ENCODE data around the gene GET4. TPM values are rescaled to one million over a fixed set of nuclear protein-coding genes. Genes with fewer than 3 reads are reported as not detected.
"Not testable (repeated sequence)": the region's sequence is repeated elsewhere in the genome, so short reads cannot be mapped to it uniquely, and the experiment has no call there.

GET4 gene
- total RNA-seq, 1 experiment from 2014 or later, result 16.2 TPM

- Histone ChIP-seq H3K79me2 (ENCODE audit: low read length) (no peaks in the 10 kb centered on the region), H3K36me3 (ENCODE audit: insufficient read depth, low read length) (peaks cover 8% of the 10 kb centered on the region; the same call in 1 of the 2 replicates), H3K27me3 (ENCODE audit: low read length) (no peaks in the 10 kb centered on the region), H2AFZ (ENCODE audit: low read length) (no peak overlapping the region), H3K9me2 (replicated peaks; ENCODE audit: insufficient read depth, low read length) (no peaks in the 10 kb centered on the region), H3K9ac (ENCODE audit: low read length) (no peak overlapping the region), H4K20me1 (ENCODE audit: insufficient read depth, low read depth, low read length) (no peaks in the 10 kb centered on the region), H3K4me3 (ENCODE audit: low read length) (no peak overlapping the region), H3K9me3 (ENCODE audit: low read length) (no peaks in the 10 kb centered on the region), H3K4me2 (ENCODE audit: low read depth, low read length, poor library complexity, severe bottlenecking) (no peak overlapping the region), H3K4me1 (ENCODE audit: low read length) (peaks cover under 1% of the 10 kb centered on the region; the same call in 1 of the 2 replicates), H3K27ac (ENCODE audit: low read length) (no peak overlapping the region)
- no peak for DNase-seq
Observed at GRCh38 chr7:868189-868486, 8.2 kb upstream of the GET4 start.

GRCh38 chr7:869348-869747, 7.0 kb upstream of the GET4 start:
- H3K9me3 ChIP-seq (ENCODE audit: low read length), result no peaks in the 10 kb centered on the region
- H3K4me2 ChIP-seq (ENCODE audit: low read depth, low read length, poor library complexity, severe bottlenecking), result no peak overlapping the region
- peaks cover 8% of the 10 kb centered on the region for H3K4me1 ChIP-seq (ENCODE audit: low read length)
- H4K20me1 ChIP-seq (ENCODE audit: insufficient read depth, low read depth, low read length), result no peaks in the 10 kb centered on the region
- DNase-seq, result no peak
- H3K27ac ChIP-seq (ENCODE audit: low read length), result no peak overlapping the region
- H3K9me2 ChIP-seq (replicated peaks; ENCODE audit: insufficient read depth, low read length), result no peaks in the 10 kb centered on the region
- H2AFZ ChIP-seq (ENCODE audit: low read length), result no peak overlapping the region
- no peak overlapping the region for H3K4me3 ChIP-seq (ENCODE audit: low read length)
- no peaks in the 10 kb centered on the region for H3K79me2 ChIP-seq (ENCODE audit: low read length)
- no peaks in the 10 kb centered on the region for H3K27me3 ChIP-seq (ENCODE audit: low read length)
- H3K36me3 ChIP-seq (ENCODE audit: insufficient read depth, low read length), result peaks cover 10% of the 10 kb centered on the region; the same call in 1 of the 2 replicates
- no peak overlapping the region for H3K9ac ChIP-seq (ENCODE audit: low read length)

GRCh38 chr7:871900-872537, 4.3 kb upstream of the GET4 start:
- no peak for DNase-seq

GRCh38 chr7:872685-873084, 3.7 kb upstream of the GET4 start:
- DNase-seq; H3K9ac ChIP-seq (ENCODE audit: low read length); H2AFZ ChIP-seq (ENCODE audit: low read length); H3K4me3 ChIP-seq (ENCODE audit: low read length); H4K20me1 ChIP-seq (ENCODE audit: insufficient read depth, low read depth, low read length); H3K27me3 ChIP-seq (ENCODE audit: low read length); H3K9me3 ChIP-seq (ENCODE audit: low read length); H3K9me2 ChIP-seq (replicated peaks; ENCODE audit: insufficient read depth, low read length); H3K4me1 ChIP-seq (ENCODE audit: low read length); H3K79me2 ChIP-seq (ENCODE audit: low read length); H3K27ac ChIP-seq (ENCODE audit: low read length); H3K4me2 ChIP-seq (ENCODE audit: low read depth, low read length, poor library complexity, severe bottlenecking): not testable (repeated sequence)
- H3K36me3 ChIP-seq (ENCODE audit: insufficient read depth, low read length), result peaks cover 17% of the 10 kb centered on the region; the same call in 1 of the 2 replicates

More at GRCh38 chr7:871900-872537, 4.3 kb upstream of the GET4 start:
- H3K4me3 ChIP-seq (ENCODE audit: low read length), result no peak overlapping the region
- H3K4me1 ChIP-seq (ENCODE audit: low read length), result peaks cover 8% of the 10 kb centered on the region
- H3K9me3 ChIP-seq (ENCODE audit: low read length), result no peaks in the 10 kb centered on the region
- H3K27me3 ChIP-seq (ENCODE audit: low read length), result no peaks in the 10 kb centered on the region
- H3K9ac ChIP-seq (ENCODE audit: low read length), result no peak overlapping the region
- no peak overlapping the region for H3K27ac ChIP-seq (ENCODE audit: low read length)
- H3K36me3 ChIP-seq (ENCODE audit: insufficient read depth, low read length), result peaks cover 17% of the 10 kb centered on the region; the same call in 1 of the 2 replicates
- H4K20me1 ChIP-seq (ENCODE audit: insufficient read depth, low read depth, low read length), result no peaks in the 10 kb centered on the region
- H3K9me2 ChIP-seq (replicated peaks; ENCODE audit: insufficient read depth, low read length), result no peaks in the 10 kb centered on the region
- peaks cover 2% of the 10 kb centered on the region for H3K79me2 ChIP-seq (ENCODE audit: low read length)
- H2AFZ ChIP-seq (ENCODE audit: low read length), result no peak overlapping the region
- no peak overlapping the region for H3K4me2 ChIP-seq (ENCODE audit: low read depth, low read length, poor library complexity, severe bottlenecking)

- Histone ChIP-seq H2AFZ (ENCODE audit: low read length) (no peak overlapping the region; the same call in 1 of the 2 replicates), H3K27me3 (ENCODE audit: low read length) (no peaks in the 10 kb centered on the region), H3K9me2 (replicated peaks; ENCODE audit: insufficient read depth, low read length) (no peaks in the 10 kb centered on the region), H3K4me2 (ENCODE audit: low read depth, low read length, poor library complexity, severe bottlenecking) (no peak overlapping the region), H3K9me3 (ENCODE audit: low read length) (no peaks in the 10 kb centered on the region), H3K27ac (ENCODE audit: low read length) (0 out of 2 replicates have a peak overlapping the region, but pooled peaks have one; percentile 11), H4K20me1 (ENCODE audit: insufficient read depth, low read depth, low read length) (peaks cover 8% of the 10 kb centered on the region; the same call in 1 of the 2 replicates), H3K79me2 (ENCODE audit: low read length) (peaks cover 16% of the 10 kb centered on the region), H3K9ac (ENCODE audit: low read length) (no peak overlapping the region), H3K36me3 (ENCODE audit: insufficient read depth, low read length) (peaks cover 17% of the 10 kb centered on the region; the same call in 1 of the 2 replicates), H3K4me1 (ENCODE audit: low read length) (peaks cover 15% of the 10 kb centered on the region), H3K4me3 (ENCODE audit: low read length) (no peak overlapping the region)
- peak; percentile 91 for DNase-seq
Observed at GRCh38 chr7:873367-874002, 2.9 kb upstream of the GET4 start.

- H2AFZ ChIP-seq (ENCODE audit: low read length), result no peak overlapping the region; the same call in 1 of the 2 replicates
- no peak overlapping the region for H3K27ac ChIP-seq (ENCODE audit: low read length)
- no peaks in the 10 kb centered on the region for H3K27me3 ChIP-seq (ENCODE audit: low read length)
- H4K20me1 ChIP-seq (ENCODE audit: insufficient read depth, low read depth, low read length), result peaks cover 11% of the 10 kb centered on the region; the same call in 1 of the 2 replicates
- peaks cover 16% of the 10 kb centered on the region for H3K4me1 ChIP-seq (ENCODE audit: low read length)
- no peak overlapping the region for H3K4me3 ChIP-seq (ENCODE audit: low read length)
- no peaks in the 10 kb centered on the region for H3K9me2 ChIP-seq (replicated peaks; ENCODE audit: insufficient read depth, low read length)
- peaks cover 23% of the 10 kb centered on the region for H3K79me2 ChIP-seq (ENCODE audit: low read length)
- no peaks in the 10 kb centered on the region for H3K9me3 ChIP-seq (ENCODE audit: low read length)
- no peak overlapping the region for H3K4me2 ChIP-seq (ENCODE audit: low read depth, low read length, poor library complexity, severe bottlenecking)
- DNase-seq, result no peak
- H3K36me3 ChIP-seq (ENCODE audit: insufficient read depth, low read length), result peaks cover 17% of the 10 kb centered on the region; the same call in 1 of the 2 replicates
- H3K9ac ChIP-seq (ENCODE audit: low read length), result no peak overlapping the region
Observed at GRCh38 chr7:874031-874749, 2.2 kb upstream of the GET4 start.

- Histone ChIP-seq H3K27ac (ENCODE audit: low read length) (no peak overlapping the region), H3K9me2 (replicated peaks; ENCODE audit: insufficient read depth, low read length) (no peaks in the 10 kb centered on the region), H4K20me1 (ENCODE audit: insufficient read depth, low read depth, low read length) (peaks cover 16% of the 10 kb centered on the region; the same call in 1 of the 2 replicates)
Observed at GRCh38 chr7:875051-875450, 1.3 kb upstream of the GET4 start.

GRCh38 chr7:875476-876076, 778 bp upstream of the GET4 start:
- Histone ChIP-seq H2AFZ (ENCODE audit: low read length) (no peak overlapping the region), H3K4me1 (ENCODE audit: low read length) (peaks cover 16% of the 10 kb centered on the region), H3K9ac (ENCODE audit: low read length) (no peak overlapping the region), H3K9me3 (ENCODE audit: low read length) (no peaks in the 10 kb centered on the region), H4K20me1 (ENCODE audit: insufficient read depth, low read depth, low read length) (peaks cover 20% of the 10 kb centered on the region; the same call in 1 of the 2 replicates), H3K27ac (ENCODE audit: low read length) (no peak overlapping the region), H3K9me2 (replicated peaks; ENCODE audit: insufficient read depth, low read length) (no peaks in the 10 kb centered on the region), H3K4me3 (ENCODE audit: low read length) (no peak overlapping the region), H3K27me3 (ENCODE audit: low read length) (no peaks in the 10 kb centered on the region), H3K4me2 (ENCODE audit: low read depth, low read length, poor library complexity, severe bottlenecking) (no peak overlapping the region), H3K36me3 (ENCODE audit: insufficient read depth, low read length) (peaks cover 19% of the 10 kb centered on the region; the same call in 1 of the 2 replicates), H3K79me2 (ENCODE audit: low read length) (peaks cover 37% of the 10 kb centered on the region)
- no peak for DNase-seq

More at GRCh38 chr7:875051-875450, 1.3 kb upstream of the GET4 start:
- H3K27me3 ChIP-seq (ENCODE audit: low read length), result no peaks in the 10 kb centered on the region
- peaks cover 32% of the 10 kb centered on the region for H3K79me2 ChIP-seq (ENCODE audit: low read length)
- peaks cover 17% of the 10 kb centered on the region; the same call in 1 of the 2 replicates for H3K36me3 ChIP-seq (ENCODE audit: insufficient read depth, low read length)
- H3K9ac ChIP-seq (ENCODE audit: low read length), result no peak overlapping the region
- H3K4me3 ChIP-seq (ENCODE audit: low read length), result no peak overlapping the region
- H3K4me1 ChIP-seq (ENCODE audit: low read length), result peaks cover 16% of the 10 kb centered on the region
- no peaks in the 10 kb centered on the region for H3K9me3 ChIP-seq (ENCODE audit: low read length)
- no peak overlapping the region for H3K4me2 ChIP-seq (ENCODE audit: low read depth, low read length, poor library complexity, severe bottlenecking)
- DNase-seq, result no peak
- no peak overlapping the region for H2AFZ ChIP-seq (ENCODE audit: low read length)

All from Karpas-422 (cell line).